Neural progenitor cell (in vitro differentiated cells): ENCODE measurements around the gene MDGA2.

Experiments used
- CTCF ChIP-seq: fragments of 200-600 bp; sonication (generic); IDR thresholded peaks from 2 replicates; pipeline ENCODE4 v1.5.1; 2017; ENCODE audit warnings: antibody characterized with exemption, mild to moderate bottlenecking
- EZH2phosphoT487 ChIP-seq: fragments of 200-600 bp; sonication (generic); IDR thresholded peaks from 2 replicates; pipeline ENCODE4 v1.6.1; 2017; ENCODE audit warnings: antibody characterized with exemption

GRCh38 chr14:47102472-47102871, 572.9 kb downstream of the MDGA2 start:
- TF ChIP-seq CTCF (no peak), EZH2phosphoT487 (no peak)
